ENCODE measurements around the gene TUT1.

GRCh38 chr11:62605902-62606301, 14.6 kb upstream of the TUT1 start:
- TF ChIP-seq CTCF (conservative IDR thresholded peaks at IDR 0.05) (no peak), ZFX (IDR thresholded peaks at IDR 0.05) (no peak)
